Fibroblast of skin of back (primary cell): ENCODE measurements around the gene EXOC2.
A peak's percentile ranks its signal among the peaks of the same experiment; 100 is the strongest.

ENCODE experiments used
- DNase-seq: peaks from one replicate; pipeline ENCODE4 v3.0.0-alpha.2; 2013

The EXOC2 gene

DNA sequence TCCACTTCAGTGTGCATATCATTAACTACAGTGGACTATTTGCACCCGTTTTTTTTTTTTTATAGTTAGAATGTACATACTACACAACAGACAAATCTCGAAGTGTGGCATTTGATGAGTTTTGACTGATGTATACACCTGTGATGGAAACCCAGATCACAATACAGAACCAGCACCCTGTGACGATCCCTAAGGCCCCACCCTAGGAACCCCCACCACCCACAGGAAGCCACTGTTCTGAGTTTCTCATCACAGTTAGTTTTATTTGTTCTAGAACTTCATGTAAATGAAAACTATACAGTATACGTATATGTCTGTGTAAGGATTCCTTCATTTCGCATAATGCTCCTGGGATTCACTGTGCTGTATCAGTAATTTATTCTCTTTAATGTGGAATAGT, 198.5 kb downstream of the EXOC2 start:
- DNase-seq = no peak

DNA sequence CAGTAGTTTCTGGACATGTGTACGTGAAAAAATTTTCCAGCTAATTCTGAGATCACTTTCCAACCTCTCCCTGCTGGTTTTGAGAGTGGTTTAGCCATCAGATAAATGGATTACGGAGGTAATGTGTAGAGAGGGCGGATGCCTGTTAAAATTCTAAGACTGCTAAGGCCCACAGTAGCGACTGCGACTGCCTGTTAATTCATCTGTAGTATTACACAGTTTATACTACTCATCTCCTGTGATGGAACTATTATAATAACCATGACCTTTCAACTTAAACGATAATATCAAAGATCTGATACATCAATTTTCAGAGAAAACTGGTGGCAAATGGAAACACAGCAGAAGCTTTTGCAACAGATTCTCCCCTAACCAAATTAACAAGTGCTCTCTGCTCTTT, 199.1 kb downstream of the EXOC2 start:
- DNase-seq = no peak

DNA sequence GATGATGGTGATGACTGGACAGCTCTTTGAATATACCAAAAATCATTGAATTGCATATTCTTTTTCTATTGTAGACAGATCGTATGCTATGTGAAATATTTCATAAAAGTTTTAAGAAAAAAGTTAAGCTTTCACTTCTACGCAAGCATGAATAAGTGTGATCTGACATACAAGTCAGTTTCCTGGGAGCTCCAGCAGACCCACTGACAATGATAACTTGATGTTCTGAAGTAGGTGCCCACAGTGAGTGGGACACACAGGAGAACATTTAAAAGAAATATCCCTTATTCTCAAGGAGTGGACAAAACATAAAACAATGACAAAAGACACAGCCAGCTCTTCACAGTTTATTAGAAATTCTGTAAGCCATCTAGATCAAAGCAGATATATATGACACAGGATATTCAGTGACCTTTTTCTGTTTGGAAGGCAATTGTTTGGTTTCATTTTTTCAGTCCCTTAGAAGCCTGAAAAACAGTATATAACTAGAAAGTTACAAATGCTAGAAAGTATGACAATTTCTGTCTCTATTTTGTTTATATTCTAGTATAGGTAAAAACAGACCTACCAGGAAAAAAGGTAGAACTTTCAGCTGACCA, 200.0 kb downstream of the EXOC2 start:
- DNase-seq = no peak

DNA sequence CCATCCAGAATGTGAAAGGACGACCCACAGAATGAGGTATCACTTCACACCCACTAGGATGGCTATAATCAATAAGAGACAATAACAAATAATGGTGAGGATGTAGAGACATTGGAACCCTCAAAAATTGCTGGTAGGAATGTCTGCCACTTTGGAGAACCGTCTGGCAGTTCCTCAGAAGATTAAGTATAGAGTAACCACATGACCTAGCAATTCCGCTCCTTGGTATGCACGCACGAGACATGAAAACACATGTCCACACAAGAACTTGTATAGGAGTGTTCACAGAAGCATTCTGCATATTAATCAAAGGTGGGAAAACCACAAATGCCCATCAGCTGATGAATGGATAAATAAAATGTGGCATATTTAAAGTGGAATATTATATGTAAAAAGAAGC, 200.8 kb downstream of the EXOC2 start:
- DNase-seq = no peak

DNA sequence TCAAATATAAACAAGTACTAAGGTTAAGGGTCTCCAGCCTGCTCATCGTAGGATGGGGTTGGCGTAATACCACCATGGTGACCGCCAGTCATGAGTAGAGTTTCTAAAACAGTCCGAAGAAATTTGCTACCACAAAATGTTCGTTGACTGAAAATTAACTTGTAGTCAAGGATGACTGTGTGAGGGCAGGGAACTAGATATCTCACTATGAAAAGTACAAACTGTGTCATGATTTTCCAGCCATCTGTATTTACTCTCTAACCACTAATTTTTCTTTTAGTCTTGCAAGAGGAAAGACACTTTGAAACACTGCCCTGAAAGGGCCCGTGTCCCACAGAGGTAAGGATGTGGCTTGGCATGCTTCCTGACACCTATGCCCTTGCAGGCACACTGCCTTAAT, 201.7 kb downstream of the EXOC2 start:
- no peak for DNase-seq

DNA sequence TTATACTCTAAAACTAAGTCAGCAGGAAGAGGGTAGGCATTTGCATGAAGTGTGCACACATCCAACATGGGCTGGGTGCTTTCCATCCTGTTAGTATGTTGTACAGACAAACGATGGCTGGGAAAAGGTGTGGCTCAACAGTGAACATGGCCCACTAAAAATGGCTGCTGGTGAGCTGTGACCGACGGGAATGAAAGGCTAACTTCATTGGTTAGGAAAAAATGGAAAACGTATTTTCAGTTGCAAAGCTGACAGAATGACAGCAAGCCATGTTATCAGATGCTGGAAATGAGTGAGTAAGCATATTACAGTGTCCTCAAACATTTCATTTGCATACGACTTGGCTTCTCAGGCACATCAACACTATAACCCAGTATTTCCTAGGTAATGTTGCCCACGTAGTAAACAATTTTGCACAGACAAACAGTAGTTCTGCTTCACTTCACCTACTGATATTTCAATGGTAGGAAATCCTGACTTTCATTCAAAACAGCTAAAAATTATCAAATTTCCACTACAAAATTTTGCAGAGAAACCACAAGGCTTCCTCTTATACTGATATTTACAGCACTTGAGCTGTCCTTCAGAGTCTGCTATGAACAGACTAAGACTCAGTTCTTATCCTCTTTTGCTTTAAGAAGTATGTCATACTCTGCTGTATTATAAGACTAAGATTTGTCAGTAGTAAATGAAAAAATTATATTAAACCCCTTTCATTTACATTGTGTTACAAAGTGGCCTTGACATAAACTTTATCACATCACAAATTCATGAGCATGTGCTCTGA, 202.5 kb downstream of the EXOC2 start:
- no peak for DNase-seq

DNA sequence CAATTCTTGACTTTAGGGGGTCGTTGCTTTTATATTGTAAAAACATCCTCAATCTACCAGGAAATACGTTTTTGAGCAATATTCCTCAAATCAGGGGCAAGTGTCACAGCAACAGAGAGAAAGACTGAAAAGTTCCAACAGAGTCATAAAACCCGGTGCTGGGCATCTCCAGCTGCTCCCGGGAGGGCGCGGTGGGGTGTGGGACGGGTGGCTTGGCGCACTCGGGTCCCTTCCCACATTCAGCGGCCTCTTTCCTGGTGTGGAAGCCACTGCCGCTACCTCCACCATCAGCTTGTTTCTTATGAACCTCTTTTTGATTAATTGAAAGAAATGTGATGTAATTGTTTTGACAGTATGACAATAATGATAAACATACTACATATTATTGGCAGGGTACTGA, 203.2 kb downstream of the EXOC2 start:
- DNase-seq = no peak

DNA sequence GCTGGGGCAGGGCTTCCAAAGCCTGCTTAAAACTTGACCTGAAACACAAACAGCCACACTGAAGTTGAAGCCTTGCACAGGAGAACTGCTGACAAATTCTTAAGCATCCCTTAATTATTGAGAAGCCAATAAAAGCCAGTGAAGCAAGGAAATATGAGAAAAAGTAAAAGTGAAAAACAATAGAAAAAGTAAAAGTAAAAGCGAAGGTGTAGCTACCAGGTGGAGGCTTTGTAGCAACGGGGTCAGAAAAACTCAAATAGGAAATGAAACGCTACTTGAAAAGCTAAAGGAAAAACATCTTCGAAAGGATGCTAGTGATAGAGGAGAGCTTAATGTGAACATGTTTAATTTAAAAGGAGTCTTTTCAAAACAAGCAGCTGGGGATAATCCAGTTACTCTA, 203.9 kb downstream of the EXOC2 start:
- DNase-seq = no peak

DNA sequence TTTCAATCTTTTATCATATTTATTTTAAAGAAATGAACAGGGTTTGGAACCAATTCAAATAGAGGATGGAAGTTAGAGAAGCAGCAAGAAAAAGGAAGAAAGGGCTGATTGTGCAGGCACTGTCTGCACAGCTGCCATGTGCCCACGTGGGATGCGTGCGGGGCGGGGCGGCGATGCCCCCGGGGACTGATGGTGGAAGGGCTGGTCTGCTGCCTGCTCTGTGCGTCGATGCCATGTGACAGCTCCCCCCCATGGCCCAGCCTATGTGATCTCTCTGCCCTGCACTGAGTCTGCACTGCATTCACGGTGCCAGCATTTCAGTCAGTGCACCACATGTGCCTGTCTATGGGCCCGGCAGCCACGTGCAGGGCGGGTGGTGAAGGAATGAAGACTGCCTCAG, 205.0 kb downstream of the EXOC2 start:
- no peak for DNase-seq

DNA sequence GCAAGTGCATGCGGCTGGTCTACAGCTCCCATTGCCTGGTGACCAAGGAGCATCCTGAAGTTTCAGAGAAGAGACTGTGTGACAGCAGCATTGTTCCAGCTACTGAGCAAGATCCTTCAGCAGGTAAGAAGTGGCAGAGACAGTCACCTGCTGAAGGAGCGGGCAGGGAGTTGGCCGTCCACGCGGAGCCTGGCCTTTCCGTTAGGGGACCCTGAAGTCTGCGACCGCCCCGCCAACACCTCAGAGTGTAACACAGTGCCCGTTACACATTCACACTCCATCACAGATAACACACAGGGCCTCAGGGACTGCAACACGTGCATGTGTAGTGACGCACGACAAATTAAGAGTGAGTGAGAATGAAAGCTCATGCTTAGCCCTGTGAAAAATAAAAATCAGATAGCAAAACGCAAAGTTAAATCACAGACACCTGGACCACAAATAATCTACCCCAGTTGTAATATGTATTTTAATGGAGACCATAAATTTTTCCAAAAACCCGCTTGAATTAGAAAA, 207.2 kb downstream of the EXOC2 start:
- no peak for DNase-seq

DNA sequence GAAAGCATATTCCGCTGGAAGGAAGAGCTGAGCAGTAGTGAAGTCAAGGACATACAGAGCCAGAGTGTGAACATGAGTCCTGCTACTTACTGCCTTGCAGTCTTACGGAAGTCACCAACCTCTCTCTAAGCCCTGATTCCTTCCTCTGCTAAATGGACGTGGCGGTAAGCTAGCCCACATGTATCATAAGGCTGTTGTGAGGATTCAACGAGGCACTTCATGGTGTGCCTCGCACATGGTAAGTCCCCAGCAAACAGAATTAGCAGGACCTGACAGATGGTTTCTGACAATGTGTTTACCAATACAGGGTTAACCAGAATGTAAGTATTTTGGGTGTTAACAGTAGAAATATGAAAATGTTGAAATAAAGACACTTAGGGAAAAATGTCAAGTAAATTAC, 208.2 kb downstream of the EXOC2 start:
- DNase-seq = no peak

DNA sequence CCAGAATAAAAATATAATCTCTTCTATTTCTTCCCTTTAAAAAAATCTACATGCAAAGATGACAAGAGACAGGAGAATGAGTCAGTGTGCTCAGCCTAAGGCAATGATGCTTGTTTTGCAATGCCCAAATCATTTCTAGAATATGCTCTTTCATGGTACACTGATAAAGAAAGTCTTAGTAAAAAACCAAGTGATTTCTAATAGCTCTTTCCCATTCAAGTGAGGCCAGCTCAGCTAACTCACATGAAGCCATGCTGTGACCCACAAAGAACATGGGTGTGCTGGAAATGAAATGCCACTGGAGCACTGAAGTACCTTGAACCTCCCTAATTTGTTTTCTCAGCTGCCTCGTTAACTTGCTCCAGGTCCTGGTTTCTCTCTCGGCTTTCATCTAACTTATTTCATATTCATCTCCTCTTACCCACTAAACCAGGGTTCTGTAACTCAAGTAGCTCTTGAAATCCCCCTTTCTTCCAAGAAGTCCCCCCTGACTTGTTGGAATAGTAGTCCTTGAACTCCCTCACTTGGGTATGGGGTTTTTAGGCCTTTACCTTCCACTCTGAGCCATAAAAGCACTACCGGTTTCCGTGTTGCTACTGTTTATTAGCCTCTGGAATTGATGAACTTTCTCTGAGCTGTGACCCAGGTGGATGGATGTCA, 208.7 kb downstream of the EXOC2 start:
- no peak for DNase-seq

DNA sequence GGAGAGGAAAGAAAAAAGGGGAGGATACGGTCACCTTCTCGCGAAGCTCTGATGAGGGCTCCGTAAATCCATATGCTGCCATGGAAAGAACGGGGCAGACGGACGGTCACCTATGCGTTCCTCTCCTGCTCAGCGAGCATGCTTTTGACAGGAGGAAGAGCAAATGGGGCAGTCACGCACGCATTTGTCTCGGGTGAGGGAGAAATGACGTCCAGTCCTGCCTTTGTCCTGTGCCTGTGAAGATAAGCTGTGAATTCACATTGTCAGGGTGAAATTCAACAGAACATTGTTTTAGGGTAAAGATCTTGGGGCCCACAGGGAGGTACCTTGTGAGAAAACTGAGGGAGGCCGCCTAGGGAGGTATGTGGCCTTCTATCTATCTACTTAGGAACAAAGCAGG, 217.6 kb downstream of the EXOC2 start:
- DNase-seq = no peak

DNA sequence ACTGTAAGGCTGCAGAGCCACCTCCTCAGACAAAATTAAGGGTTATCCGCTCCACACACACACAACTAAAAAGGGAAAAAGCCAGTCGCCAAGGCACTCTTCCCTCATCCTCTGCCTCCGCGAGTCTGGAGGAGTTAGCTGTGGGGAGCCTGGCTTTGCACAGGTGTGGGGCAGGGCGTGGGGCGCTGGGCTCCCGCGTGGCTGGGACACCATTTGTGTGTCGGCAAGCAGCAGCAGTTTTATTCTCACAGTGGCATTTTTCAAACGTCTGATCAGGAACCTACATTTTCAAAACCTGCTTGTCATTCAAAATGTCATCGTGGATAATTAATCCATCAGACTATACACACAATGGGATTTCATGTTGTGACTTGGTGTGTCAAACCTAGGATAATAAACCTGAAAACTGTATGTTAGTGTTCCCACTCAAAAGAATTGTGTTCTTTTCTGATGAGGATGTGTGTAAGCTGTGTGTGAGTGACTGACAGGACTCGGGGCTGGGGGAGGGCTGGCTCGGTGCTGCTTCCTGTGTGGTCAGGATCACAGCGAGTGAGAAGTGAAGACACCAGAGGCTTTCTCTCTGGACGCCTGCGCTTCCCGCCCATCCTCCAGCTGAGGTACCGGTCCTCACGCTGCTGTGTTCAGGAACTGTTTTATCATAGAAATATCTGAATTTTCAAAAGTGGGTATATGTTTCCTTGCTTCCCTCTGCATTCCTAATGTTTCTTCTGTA, 218.3 kb downstream of the EXOC2 start:
- peak; percentile 25 for DNase-seq

DNA sequence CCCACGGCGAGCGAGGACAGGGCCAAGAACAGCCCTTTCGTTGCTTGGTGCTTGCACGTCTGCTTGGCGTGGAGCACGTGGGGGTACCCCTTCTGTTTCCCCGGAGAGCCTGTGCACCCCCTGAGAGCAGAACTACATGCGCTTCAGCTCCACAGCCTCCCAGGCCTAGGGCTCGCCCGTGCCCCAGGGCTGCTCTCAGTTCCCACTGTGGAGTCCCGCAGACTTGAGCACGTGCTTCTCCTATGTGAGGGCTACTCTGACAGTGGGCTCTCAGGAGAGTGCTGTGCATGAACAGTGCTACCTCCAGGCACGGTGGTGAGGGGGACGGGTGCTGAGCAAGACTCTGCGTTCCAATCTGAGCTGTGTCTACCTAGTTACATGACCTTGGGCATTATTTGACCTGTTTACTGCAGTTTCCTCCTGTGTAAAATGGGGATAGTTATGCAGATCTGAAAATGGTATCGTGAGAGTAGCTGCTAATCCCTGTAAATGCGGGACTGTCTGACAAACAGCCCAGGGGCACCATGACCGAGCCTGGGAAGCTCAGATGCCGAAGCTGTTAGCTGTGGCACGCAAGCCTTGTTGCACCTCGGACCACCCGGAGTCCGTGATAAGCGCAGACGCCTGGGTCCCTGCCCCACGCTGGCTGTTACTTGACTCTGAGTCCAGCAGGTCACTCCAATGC, 219.0 kb downstream of the EXOC2 start:
- no peak for DNase-seq

DNA sequence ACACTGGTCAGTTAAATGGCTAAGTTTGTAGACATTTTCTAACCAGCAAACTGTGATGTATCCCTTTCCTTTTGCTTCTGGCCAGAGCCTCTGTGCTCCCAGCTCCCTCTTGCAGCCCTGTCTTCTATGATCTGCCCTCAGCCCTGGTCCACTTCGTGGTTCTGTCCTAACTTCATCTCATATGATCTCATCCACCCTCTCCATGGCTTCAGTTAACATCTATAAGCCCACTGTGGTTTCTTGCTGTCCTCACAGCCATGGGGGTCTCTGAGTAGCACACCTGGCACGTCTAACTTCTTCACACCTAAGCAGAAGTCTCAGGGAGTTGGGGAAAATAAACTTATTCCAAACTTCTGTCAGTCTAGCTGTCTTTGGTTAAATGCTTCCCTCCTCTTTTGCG, 219.6 kb downstream of the EXOC2 start:
- DNase-seq = no peak

DNA sequence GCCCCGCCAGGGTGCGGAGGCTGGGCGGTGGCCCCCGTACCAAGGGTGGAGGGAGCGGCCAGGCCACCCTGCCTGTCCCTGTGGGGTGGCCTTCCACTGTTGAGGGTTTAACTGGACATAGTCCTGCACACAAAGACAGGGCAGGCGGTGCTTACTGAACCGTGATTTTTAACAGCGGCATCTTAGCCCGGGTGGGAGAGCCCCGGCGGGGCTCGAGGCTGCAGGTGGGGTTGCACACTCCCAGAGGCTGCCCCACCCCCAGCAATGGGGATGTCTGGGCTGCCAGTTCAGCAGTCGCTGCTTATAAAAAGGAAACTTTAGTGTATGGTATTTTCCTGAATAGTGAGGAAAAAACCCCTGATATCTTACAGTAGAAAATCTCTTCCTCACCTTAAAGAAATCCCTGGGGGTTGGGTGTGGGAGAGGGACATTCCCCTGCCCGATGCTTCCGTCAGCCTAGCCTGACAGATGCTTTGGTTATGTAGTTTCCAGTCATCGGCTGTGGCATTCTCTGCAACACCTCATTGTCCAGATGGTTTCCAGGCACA, 222.0 kb downstream of the EXOC2 start:
- DNase-seq = no peak

DNA sequence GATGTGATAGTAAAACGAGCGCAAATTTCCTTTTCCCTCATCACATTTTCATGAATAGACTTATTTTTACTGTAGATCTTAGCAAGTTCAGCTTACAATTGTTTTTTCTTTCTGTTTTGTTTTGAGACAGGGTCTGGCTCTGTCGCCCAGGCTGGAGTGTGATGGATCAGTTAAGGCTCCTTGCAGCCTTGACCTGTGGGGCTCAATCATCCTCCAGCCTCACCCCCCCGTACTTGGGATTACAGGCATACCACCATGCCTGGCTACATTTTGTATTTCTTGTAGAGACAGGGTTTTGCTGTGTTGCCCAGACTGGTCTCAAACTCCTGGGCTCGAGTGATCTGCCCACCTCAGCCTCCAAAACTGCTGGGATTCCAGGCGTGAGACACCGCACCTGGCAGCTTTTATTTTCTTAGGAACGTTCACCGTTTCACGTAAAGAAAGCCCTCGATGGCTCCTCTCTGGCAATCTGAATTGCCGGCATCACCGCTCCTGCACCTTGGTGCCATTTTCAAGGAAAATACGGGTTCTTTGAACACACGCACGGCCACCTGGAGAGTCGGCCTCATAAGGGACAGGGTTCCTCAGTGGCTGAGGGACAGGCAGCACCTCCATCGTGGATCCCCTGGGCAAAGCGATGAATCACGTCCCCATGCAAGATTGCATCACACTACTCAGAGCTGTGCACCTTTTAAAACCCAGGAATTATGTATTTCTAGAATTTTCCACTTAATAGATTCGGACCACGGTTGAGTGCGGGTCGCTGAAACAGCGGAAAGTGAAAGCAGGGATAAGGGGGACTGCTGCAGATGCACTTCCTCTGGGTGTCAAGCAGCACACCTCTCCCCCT, 222.7 kb downstream of the EXOC2 start:
- no peak for DNase-seq

DNA sequence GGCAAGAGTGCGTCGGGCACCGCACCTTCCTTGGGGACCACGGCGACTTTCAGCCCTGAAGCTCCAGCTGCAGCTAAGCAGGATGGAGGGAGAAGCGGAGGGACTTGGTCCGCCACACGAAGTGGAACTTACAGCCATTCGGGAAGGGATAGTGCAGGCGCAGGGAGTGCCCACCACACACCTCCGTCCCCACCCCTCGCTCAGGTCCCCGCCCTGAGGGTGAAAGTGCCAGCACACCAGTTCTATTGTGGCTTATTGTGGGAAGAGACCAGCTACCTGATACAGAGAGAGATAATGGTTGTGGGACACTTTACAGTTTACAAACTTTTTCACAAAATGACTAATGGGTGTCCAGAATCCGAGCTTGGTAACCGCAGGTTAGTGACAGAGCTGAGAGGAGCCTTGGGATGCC, 225.3 kb downstream of the EXOC2 start:
- no peak for DNase-seq

DNA sequence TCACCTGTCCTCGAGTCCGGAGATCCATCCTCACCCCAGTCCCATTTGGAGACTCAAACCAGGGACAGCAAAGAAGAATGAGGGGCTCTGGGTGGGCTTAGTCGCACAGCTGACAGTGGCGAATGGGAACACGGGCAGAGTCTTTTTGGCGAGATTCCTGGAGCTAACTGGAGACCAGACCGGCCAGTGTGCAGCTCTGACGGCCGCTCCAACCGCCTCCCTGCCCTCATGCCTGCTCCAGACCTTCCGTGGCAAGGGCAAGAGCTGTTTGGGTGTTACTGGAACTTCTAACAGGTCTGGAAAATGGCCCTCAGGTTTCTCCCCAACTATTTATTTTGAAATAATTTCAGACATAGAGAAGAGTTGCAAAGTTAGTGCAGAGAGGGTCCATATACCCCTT, 225.8 kb downstream of the EXOC2 start:
- no peak for DNase-seq

DNA sequence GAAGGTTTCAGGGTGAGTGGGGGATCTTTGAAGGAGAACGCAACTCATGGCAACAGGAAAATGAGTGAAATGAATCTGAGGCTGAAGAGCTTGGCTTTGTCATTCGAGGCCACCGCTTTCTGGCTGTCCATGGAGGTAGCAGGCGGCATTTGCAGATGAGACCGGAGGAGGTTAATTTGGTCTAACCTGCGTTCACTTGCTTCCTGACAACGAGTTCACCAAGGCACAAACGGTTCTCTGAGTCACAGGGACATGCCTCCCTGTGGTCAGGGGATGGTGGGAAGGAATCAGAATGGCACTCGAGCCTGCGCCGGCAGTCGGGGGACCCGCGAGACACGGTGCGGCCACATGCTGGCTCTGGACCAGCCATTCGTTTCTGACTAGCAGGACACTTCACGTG, 226.4 kb downstream of the EXOC2 start:
- no peak for DNase-seq
